ENCODE results near the gene DPP6.

DPP6 gene

GRCh38 chr7:154858836-154859537 is 806.8 kb downstream of the DPP6 start:
- DNase-seq (ENCODE audit: low spot score) = no peak

GRCh38 chr7:154859747-154860620 is 807.8 kb downstream of the DPP6 start:
- DNase-seq (ENCODE audit: low spot score) = no peak

GRCh38 chr7:154860621-154861375 is 808.6 kb downstream of the DPP6 start:
- DNase-seq (ENCODE audit: low spot score) = no peak

GRCh38 chr7:154861589-154861988 is 809.4 kb downstream of the DPP6 start:
- DNase-seq (ENCODE audit: low spot score) = no peak

GRCh38 chr7:154862153-154862791 is 810.1 kb downstream of the DPP6 start:
- DNase-seq (ENCODE audit: low spot score) = no peak

- no peak for DNase-seq (ENCODE audit: low spot score)
Observed at GRCh38 chr7:154863766-154864522, 811.7 kb downstream of the DPP6 start.

- DNase-seq (ENCODE audit: low spot score) = no peak
Observed at GRCh38 chr7:154864523-154864891, 812.3 kb downstream of the DPP6 start.

- DNase-seq (ENCODE audit: low spot score) = no peak
Observed at GRCh38 chr7:154865984-154866685, 813.9 kb downstream of the DPP6 start.

GRCh38 chr7:154867068-154867467 is 814.9 kb downstream of the DPP6 start:
- DNase-seq (ENCODE audit: low spot score) = no peak

GRCh38 chr7:154868921-154869320 is 816.7 kb downstream of the DPP6 start:
- no peak for DNase-seq (ENCODE audit: low spot score)

GRCh38 chr7:154869436-154869835 is 817.2 kb downstream of the DPP6 start:
- no peak for DNase-seq (ENCODE audit: low spot score)

- DNase-seq (ENCODE audit: low spot score) = no peak
Observed at GRCh38 chr7:154871507-154871906, 819.3 kb downstream of the DPP6 start.

- DNase-seq (ENCODE audit: low spot score) = no peak
Observed at GRCh38 chr7:154871928-154872750, 819.9 kb downstream of the DPP6 start.

GRCh38 chr7:154872811-154873499 is 820.8 kb downstream of the DPP6 start:
- DNase-seq (ENCODE audit: low spot score) = no peak

- DNase-seq (ENCODE audit: low spot score) = no peak
Observed at GRCh38 chr7:154873500-154874121, 821.4 kb downstream of the DPP6 start.

- DNase-seq (ENCODE audit: low spot score) = no peak
Observed at GRCh38 chr7:154874409-154875113, 822.4 kb downstream of the DPP6 start.

- no peak for DNase-seq (ENCODE audit: low spot score)
Observed at GRCh38 chr7:154875297-154875696, 823.1 kb downstream of the DPP6 start.

- no peak for DNase-seq (ENCODE audit: low spot score)
Observed at GRCh38 chr7:154876516-154876915, 824.3 kb downstream of the DPP6 start.
